Activated T-helper 1 cell treated with anti-CD3 and anti-CD28 coated beads, Interleukin-12 subunit alpha, Interleukin-12 subunit beta, Interleukin-2, Interleukin-4 antibody, amounts not matched to agents 30 ng/mL and 10 ng/mL and 1 ng/mL, durations not matched to agents 14 hours and 24 hours and 36 hours (primary cell): Measurements from ENCODE around the gene HASPIN. TPM values are rescaled to one million over a fixed set of nuclear protein-coding genes. Genes with fewer than 3 reads are reported as not detected.

Experiments
- DNase-seq: peaks from one replicate; pipeline ENCODE4 v3.0.0; 2021; ENCODE audit warnings: low spot score
- H3K27ac Mint-ChIP-seq: one replicate; pipeline ENCODE4 v1.8.0; 2021; ENCODE audit warnings: mild to moderate bottlenecking, mixed read lengths
- H3K27me3 Mint-ChIP-seq: one replicate; pipeline ENCODE4 v1.8.0; 2022; ENCODE audit warnings: mild to moderate bottlenecking, moderate library complexity, mixed read lengths; ENCODE audit not compliant: insufficient read depth
- H3K36me3 Mint-ChIP-seq: one replicate; pipeline ENCODE4 v1.8.0; 2021; ENCODE audit warnings: low read depth, mixed read lengths
- H3K4me1 Mint-ChIP-seq: one replicate; pipeline ENCODE4 v1.8.0; 2021; ENCODE audit warnings: low read depth, mixed read lengths
- H3K4me3 Mint-ChIP-seq: one replicate; pipeline ENCODE4 v1.8.0; 2021; ENCODE audit warnings: mild to moderate bottlenecking, moderate library complexity, mixed read lengths
- H3K9me3 Mint-ChIP-seq: one replicate; pipeline ENCODE4 v1.8.0; 2021; ENCODE audit warnings: mixed read lengths
- intact Hi-C: fragments of 100-400 bp; cut with micrococcal nuclease; formaldehyde crosslinking; loops from one replicate; pipeline ENCODE4 v1.15.1; 2024
- total RNA-seq: library from RNA; stranded (reverse); gene quantifications from 2 replicates; pipeline ENCODE4 v1.2.3, GENCODE V29; 2022

Gene HASPIN
- 25.7 and 26.1 TPM in 2 replicates for total RNA-seq

DNA sequence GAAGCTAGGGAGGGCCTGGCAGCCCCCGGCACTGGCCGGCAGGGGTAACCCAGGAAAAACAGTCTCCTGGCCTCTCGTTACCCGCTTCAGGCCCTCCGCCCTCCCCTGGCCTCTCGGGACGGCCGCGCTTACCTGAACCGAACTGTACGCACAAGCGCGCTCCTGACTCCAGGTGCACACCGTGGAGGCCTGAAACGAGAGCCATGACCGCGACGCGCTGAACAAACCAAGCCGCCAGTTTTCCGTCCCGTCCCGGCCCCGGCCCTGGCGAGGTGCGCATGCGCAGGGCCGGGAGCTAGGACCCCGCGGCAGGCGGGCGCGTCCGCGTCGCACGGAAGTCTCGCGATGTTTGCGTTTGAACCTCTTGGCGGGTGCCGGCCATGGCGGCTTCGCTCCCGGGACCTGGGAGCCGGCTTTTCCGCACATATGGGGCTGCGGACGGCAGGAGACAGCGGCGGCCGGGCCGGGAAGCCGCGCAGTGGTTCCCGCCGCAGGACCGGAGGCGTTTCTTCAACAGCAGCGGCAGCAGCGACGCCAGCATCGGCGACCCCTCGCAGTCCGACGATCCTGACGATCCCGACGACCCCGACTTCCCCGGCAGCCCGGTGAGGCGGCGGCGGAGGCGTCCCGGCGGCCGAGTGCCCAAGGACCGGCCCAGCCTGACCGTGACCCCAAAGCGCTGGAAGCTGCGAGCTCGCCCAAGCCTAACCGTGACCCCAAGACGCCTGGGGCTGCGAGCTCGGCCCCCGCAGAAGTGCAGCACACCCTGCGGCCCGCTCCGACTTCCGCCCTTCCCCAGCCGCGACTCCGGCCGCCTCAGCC is at the start of gene HASPIN:
Gene HASPIN (plus strand): TSS at position 348 of the 822 bp plus-strand sequence. CDS start 33 bp downstream, at position 381.
- peak; percentile 93 for DNase-seq
- intact Hi-C loops: loop anchor here (1.0 to 5.0 kb wide), 8 partner anchors 10 to 239 kb away; partner anchors contain the start of genes ATP2A3, CAMKK1, CTNS and EMC6
- H3K9me3 Mint-ChIP-seq: no peaks in the 10 kb centered on the region
- no peaks in the 10 kb centered on the region for H3K27me3 Mint-ChIP-seq
- peaks cover 62% of the 10 kb centered on the region for H3K36me3 Mint-ChIP-seq
- peak within 1 kb of the TSS; percentile 86 for H3K27ac Mint-ChIP-seq
- peak within 1 kb of the TSS; percentile 98 for H3K4me3 Mint-ChIP-seq
- peaks cover 62% of the 10 kb centered on the region for H3K4me1 Mint-ChIP-seq

GRCh38 chr17:3675886-3676285 is 47.8 kb upstream of the HASPIN start:
- intact Hi-C loops: no loop called here
- Mint-ChIP-seq H3K4me3 (no peak overlapping the region), H3K36me3 (peaks cover 28% of the 10 kb centered on the region), H3K27me3 (no peaks in the 10 kb centered on the region), H3K4me1 (no peaks in the 10 kb centered on the region), H3K27ac (peak overlapping the region; percentile 63), H3K9me3 (no peaks in the 10 kb centered on the region)
- no peak for DNase-seq

DNA sequence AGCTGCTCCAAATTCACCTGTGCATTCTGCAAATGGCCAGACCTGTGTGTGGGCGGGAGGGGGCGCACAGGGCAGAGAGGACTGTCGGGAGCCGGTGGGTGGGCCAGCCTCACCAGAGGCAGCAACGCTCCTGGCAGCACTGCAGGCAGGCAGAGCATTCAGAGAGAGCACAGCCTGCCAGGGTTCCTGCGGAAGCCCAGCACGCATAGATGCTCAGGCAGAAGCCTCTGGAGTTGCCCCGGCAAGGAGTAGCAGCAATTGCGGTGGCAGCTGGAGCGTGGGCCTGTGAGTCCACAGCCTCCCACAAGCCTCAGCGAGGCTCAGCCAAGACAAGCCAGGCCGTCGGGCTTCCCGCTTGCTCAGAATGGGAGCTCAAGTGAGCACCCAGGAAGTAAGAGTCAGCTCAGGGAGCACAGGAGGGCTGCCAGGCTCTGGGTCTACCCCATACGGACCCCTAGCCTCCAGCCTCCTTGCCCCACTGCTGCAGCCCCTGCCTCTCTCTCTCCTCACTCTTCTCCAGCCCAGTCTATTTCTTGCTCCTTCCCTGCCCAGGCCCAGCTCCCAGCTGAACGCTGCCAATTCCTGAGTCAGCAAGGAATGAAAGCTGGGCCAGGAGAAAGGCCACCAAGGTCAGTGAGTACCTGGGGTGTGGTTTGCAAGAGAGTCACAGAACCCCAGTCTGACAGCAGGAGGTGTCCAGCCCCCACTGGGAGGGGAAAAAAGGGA is 45.4 kb upstream of the HASPIN start:
- Mint-ChIP-seq H3K27ac (peak overlapping the region; percentile 18), H3K36me3 (peaks cover 36% of the 10 kb centered on the region)

GRCh38 chr17:3678821-3679530 is 44.7 kb upstream of the HASPIN start:
- H3K4me1 Mint-ChIP-seq: peaks cover 19% of the 10 kb centered on the region
- H3K27me3 Mint-ChIP-seq: no peaks in the 10 kb centered on the region
- peaks cover 37% of the 10 kb centered on the region for H3K36me3 Mint-ChIP-seq
- intact Hi-C loops: no loop called here
- no peak overlapping the region for H3K27ac Mint-ChIP-seq
- H3K4me3 Mint-ChIP-seq: no peak overlapping the region
- DNase-seq: no peak
- no peaks in the 10 kb centered on the region for H3K9me3 Mint-ChIP-seq

More for the DNA sequence above, 45.4 kb upstream of the HASPIN start:
- no peak for DNase-seq
- intact Hi-C loops: no loop called here
- no peak overlapping the region for H3K4me3 Mint-ChIP-seq
- no peaks in the 10 kb centered on the region for H3K9me3 Mint-ChIP-seq
- no peaks in the 10 kb centered on the region for H3K27me3 Mint-ChIP-seq
- peaks cover 16% of the 10 kb centered on the region for H3K4me1 Mint-ChIP-seq

DNA sequence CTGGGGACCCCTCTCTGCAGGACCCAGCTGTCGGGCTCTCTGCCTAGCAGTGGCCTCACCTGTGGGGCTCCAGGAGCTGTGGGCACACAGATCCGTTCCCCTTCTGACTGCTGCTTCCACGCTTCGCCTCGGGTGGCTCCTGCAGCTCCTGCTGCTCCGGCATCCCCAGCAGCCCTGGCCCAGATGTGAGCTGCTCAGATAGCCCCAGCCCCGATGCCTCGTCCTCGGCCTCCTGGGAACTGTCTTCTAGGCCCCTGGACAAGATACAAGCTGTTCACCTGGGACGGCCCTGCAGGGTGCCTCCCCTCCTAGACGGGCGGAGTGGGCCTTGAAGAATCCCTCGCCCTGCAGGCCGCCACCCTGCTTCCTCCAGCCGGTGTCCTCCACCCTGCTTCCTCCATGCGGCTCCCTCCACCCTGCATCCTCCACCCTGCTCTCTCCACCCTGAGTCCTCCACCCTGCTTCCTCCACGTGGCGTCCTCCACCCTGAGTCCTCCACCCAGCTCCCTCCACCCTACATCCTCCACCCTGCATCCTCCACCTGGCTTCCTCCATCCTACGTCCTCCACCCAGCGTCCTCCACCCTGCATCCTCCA is 44.1 kb upstream of the HASPIN start:
- Mint-ChIP-seq H3K36me3 (peaks cover 33% of the 10 kb centered on the region), H3K4me3 (no peak overlapping the region), H3K27ac (peak overlapping the region; percentile 68), H3K4me1 (peaks cover 19% of the 10 kb centered on the region), H3K27me3 (no peaks in the 10 kb centered on the region), H3K9me3 (no peaks in the 10 kb centered on the region)
- no peak for DNase-seq
- intact Hi-C loops: no loop called here

- Mint-ChIP-seq H3K4me3 (no peak overlapping the region), H3K4me1 (peaks cover 19% of the 10 kb centered on the region), H3K27ac (no peak overlapping the region), H3K9me3 (no peaks in the 10 kb centered on the region), H3K27me3 (no peaks in the 10 kb centered on the region), H3K36me3 (peaks cover 29% of the 10 kb centered on the region)
- intact Hi-C loops: no loop called here
- DNase-seq: no peak
Measured at GRCh38 chr17:3681057-3681456, 42.6 kb upstream of the HASPIN start.

GRCh38 chr17:3681565-3681964 is 42.1 kb upstream of the HASPIN start:
- Mint-ChIP-seq H3K4me3 (no peak overlapping the region), H3K36me3 (peaks cover 25% of the 10 kb centered on the region), H3K27me3 (no peaks in the 10 kb centered on the region), H3K4me1 (peaks cover 19% of the 10 kb centered on the region), H3K27ac (peak overlapping the region; percentile 31), H3K9me3 (no peaks in the 10 kb centered on the region)
- intact Hi-C loops: no loop called here
- no peak for DNase-seq

GRCh38 chr17:3682033-3682432 is 41.7 kb upstream of the HASPIN start:
- H3K27ac Mint-ChIP-seq: peak overlapping the region; percentile 31

GRCh38 chr17:3683054-3683511 is 40.6 kb upstream of the HASPIN start:
- H3K36me3 Mint-ChIP-seq: peaks cover 18% of the 10 kb centered on the region
- DNase-seq: no peak
- no peak overlapping the region for H3K4me3 Mint-ChIP-seq
- peak overlapping the region; percentile 28 for H3K27ac Mint-ChIP-seq
- no peaks in the 10 kb centered on the region for H3K9me3 Mint-ChIP-seq
- no peaks in the 10 kb centered on the region for H3K27me3 Mint-ChIP-seq
- intact Hi-C loops: loop anchor here (2.0 kb wide), 3 partner anchors 40 to 144 kb away; partner anchors contain the start of gene HASPIN
- H3K4me1 Mint-ChIP-seq: peaks cover 19% of the 10 kb centered on the region

More at GRCh38 chr17:3682033-3682432, 41.7 kb upstream of the HASPIN start:
- no peak for DNase-seq
- H3K4me1 Mint-ChIP-seq: peaks cover 19% of the 10 kb centered on the region
- no peaks in the 10 kb centered on the region for H3K27me3 Mint-ChIP-seq
- H3K9me3 Mint-ChIP-seq: no peaks in the 10 kb centered on the region
- intact Hi-C loops: loop anchor here (2.0 kb wide), 3 partner anchors 41 to 145 kb away; partner anchors contain the start of gene HASPIN
- peaks cover 25% of the 10 kb centered on the region for H3K36me3 Mint-ChIP-seq
- H3K4me3 Mint-ChIP-seq: no peak overlapping the region

DNA sequence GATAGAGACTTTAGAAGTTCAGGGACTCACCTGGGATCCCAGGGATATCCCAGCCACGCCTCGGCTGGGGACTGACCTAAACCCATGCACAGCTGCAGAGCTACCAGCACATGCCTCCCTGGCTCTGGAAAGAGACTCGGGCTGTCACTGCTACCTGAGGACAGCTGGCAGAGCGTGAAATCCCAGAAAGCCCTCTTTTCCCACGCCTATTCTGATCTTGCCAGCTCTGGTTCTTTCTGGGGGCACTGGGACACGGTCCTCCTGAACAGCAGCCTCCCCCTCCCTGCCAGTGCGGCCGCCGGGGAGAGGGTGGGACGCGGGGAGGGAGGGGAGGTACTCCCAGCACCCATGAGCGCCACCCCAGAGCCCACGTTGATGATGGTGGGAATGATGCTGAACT is 38.5 kb upstream of the HASPIN start:
- H3K27me3 Mint-ChIP-seq: no peaks in the 10 kb centered on the region
- peaks cover 23% of the 10 kb centered on the region for H3K4me1 Mint-ChIP-seq
- H3K4me3 Mint-ChIP-seq: no peak overlapping the region
- no peak overlapping the region for H3K27ac Mint-ChIP-seq
- DNase-seq: no peak
- H3K36me3 Mint-ChIP-seq: peaks cover 26% of the 10 kb centered on the region
- intact Hi-C loops: no loop called here
- no peaks in the 10 kb centered on the region for H3K9me3 Mint-ChIP-seq

- Mint-ChIP-seq H3K4me1 (peaks cover 29% of the 10 kb centered on the region), H3K9me3 (no peaks in the 10 kb centered on the region), H3K27ac (peak overlapping the region; percentile 40), H3K4me3 (no peak overlapping the region), H3K36me3 (peaks cover 24% of the 10 kb centered on the region), H3K27me3 (no peaks in the 10 kb centered on the region)
- intact Hi-C loops: no loop called here
- DNase-seq: no peak
Measured at GRCh38 chr17:3688027-3688553, 35.6 kb upstream of the HASPIN start.

DNA sequence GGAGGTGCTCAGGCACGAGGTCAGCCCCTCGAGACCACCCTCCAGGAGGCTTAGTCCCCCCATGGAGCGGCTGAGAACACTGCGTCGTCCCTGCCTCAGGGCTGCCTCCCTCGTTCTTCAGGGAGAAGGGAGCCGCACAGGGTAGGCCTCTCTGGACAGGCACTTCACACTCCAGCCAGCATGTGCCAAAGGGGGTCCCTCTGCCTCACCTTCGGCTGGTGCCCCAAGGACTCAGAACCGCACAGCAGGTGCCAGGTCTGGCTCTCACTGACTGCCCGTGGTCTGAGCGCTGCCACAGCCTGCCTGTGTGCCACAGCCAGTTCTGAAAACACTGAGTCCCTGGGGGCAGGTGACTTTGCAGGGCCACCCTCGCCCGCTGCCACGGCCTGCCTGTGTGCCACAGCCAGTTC is 34.8 kb upstream of the HASPIN start:
- H3K9me3 Mint-ChIP-seq: no peaks in the 10 kb centered on the region
- no peak overlapping the region for H3K4me3 Mint-ChIP-seq
- peaks cover 24% of the 10 kb centered on the region for H3K36me3 Mint-ChIP-seq
- DNase-seq: no peak
- no peak overlapping the region for H3K27ac Mint-ChIP-seq
- peaks cover 31% of the 10 kb centered on the region for H3K4me1 Mint-ChIP-seq
- intact Hi-C loops: no loop called here
- no peaks in the 10 kb centered on the region for H3K27me3 Mint-ChIP-seq
